AG04450 (cell line): ENCODE measurements around the gene ARHGAP18. TPM values are rescaled to one million over a fixed set of nuclear protein-coding genes. Genes with fewer than 3 reads are reported as not detected.

ENCODE experiments used
- CTCF ChIA-PET: fragments of 300-600, 350-600 bp; formaldehyde crosslinking; extraction: SDS; loops from one replicate; lab custom pipeline; 2022; ENCODE audit warnings: antibody characterized with exemption, inconsistent platforms; lab: Charles Lee
- POLR2A ChIA-PET: fragments of 350-600 bp; formaldehyde crosslinking; extraction: SDS; loops from one replicate; lab custom pipeline; 2021; ENCODE audit warnings: antibody characterized with exemption, inconsistent platforms; lab: Yijun Ruan, JAX
- DNase-seq: peaks from one replicate; pipeline ENCODE4 v3.0.0-alpha.2; 2011; ENCODE audit warnings: low read depth, low spot score
- H3K27ac ChIP-seq: one replicate; pipeline ENCODE4 v1.5.1; 2012; ENCODE audit warnings: low read depth, low read length, control low read depth
- H3K27me3 ChIP-seq: one replicate; pipeline ENCODE4 v1.6.0; 2012; ENCODE audit warnings: low read length; ENCODE audit not compliant: control insufficient read depth, insufficient read depth
- H3K4me3 ChIP-seq: 2 replicates; pipeline ENCODE4 v1.5.1; 2011; ENCODE audit warnings: mild to moderate bottlenecking, low read depth, low read length, control low read depth
- H3K9me3 ChIP-seq: 2 replicates; pipeline ENCODE4 v1.5.1; 2012; ENCODE audit warnings: low read length; ENCODE audit not compliant: control insufficient read depth, insufficient read depth
- CTCF ChIP-seq: IDR thresholded peaks from 2 replicates; pipeline ENCODE4 v1.5.1; 2011; ENCODE audit warnings: low read depth, low read length, control low read depth, inconsistent platforms
- polyA plus RNA-seq: library from polyadenylated mRNA; depleted of rRNA; stranded (reverse); fragments of >200 nt; gene quantifications from 2 replicates; pipeline ENCODE4 v1.2.3, GENCODE V29; 2011

ARHGAP18 gene
- polyA plus RNA-seq, 1 experiment = 13.9 TPM

GRCh38 chr6:129701721-129702455 is 8.1 kb downstream of the ARHGAP18 start:
- POLR2A ChIA-PET = interaction anchor here (1.1 kb wide), 1 partner anchor 18 kb away, joined by 5 read pairs; no protein-coding TSS in a partner anchor
- H3K27me3 ChIP-seq = no peaks in the 10 kb centered on the region
- H3K4me3 ChIP-seq = no peak overlapping the region
- no peaks in the 10 kb centered on the region for H3K9me3 ChIP-seq
- CTCF ChIA-PET = no interaction called here
- no peak for TF ChIP-seq CTCF
- H3K27ac ChIP-seq = peak overlapping the region; percentile 66
- no peak for DNase-seq

- CTCF ChIA-PET = interaction anchor here (1.4 kb wide), 1 partner anchor 51 kb away, joined by 4 read pairs; no protein-coding TSS in a partner anchor
- no peak overlapping the region for H3K27ac ChIP-seq
- no peak overlapping the region for H3K4me3 ChIP-seq
Measured at GRCh38 chr6:129700666-129701065, 9.3 kb downstream of the ARHGAP18 start.

GRCh38 chr6:129699659-129700058 is 10.3 kb downstream of the ARHGAP18 start:
- POLR2A ChIA-PET = no interaction called here
- CTCF ChIA-PET = interaction anchor here (0.7 to 1.4 kb wide), 5 partner anchors 16 to 161 kb away, joined by 3 to 6 read pairs (median 4); no protein-coding TSS in a partner anchor
- no peak for TF ChIP-seq CTCF
- Histone ChIP-seq H3K27me3 (no peaks in the 10 kb centered on the region), H3K27ac (no peak overlapping the region), H3K9me3 (no peaks in the 10 kb centered on the region), H3K4me3 (no peak overlapping the region)
- no peak for DNase-seq

More at GRCh38 chr6:129700666-129701065, 9.3 kb downstream of the ARHGAP18 start:
- POLR2A ChIA-PET = no interaction called here
- no peak for TF ChIP-seq CTCF
- Histone ChIP-seq H3K27me3 (no peaks in the 10 kb centered on the region), H3K9me3 (no peaks in the 10 kb centered on the region)
- no peak for DNase-seq

- DNase-seq = no peak
- TF ChIP-seq CTCF = no peak
- CTCF ChIA-PET = no interaction called here
- Histone ChIP-seq H3K4me3 (no peak overlapping the region), H3K9me3 (no peaks in the 10 kb centered on the region), H3K27me3 (no peaks in the 10 kb centered on the region), H3K27ac (no peak overlapping the region)
- POLR2A ChIA-PET = interaction anchor here (0.7 kb wide), 1 partner anchor 92 kb away, joined by 6 read pairs; no protein-coding TSS in a partner anchor
Measured at GRCh38 chr6:129698430-129698829, 11.5 kb downstream of the ARHGAP18 start.

- TF ChIP-seq CTCF = no peak
- Histone ChIP-seq H3K27ac (no peak overlapping the region), H3K4me3 (no peak overlapping the region), H3K9me3 (no peaks in the 10 kb centered on the region), H3K27me3 (no peaks in the 10 kb centered on the region)
- POLR2A ChIA-PET = no interaction called here
- no peak for DNase-seq
- CTCF ChIA-PET = no interaction called here
Measured at GRCh38 chr6:129697788-129698187, 12.2 kb downstream of the ARHGAP18 start.
